ENCODE measurements around the gene RAB22A. TPM values are rescaled to one million over a fixed set of nuclear protein-coding genes. Genes with fewer than 3 reads are reported as not detected.
A peak's percentile ranks its signal among the peaks of the same experiment; 100 is the strongest.

The RAB22A gene
- total RNA-seq, 1 donor from 2014 or later = 17.4 TPM

DNA sequence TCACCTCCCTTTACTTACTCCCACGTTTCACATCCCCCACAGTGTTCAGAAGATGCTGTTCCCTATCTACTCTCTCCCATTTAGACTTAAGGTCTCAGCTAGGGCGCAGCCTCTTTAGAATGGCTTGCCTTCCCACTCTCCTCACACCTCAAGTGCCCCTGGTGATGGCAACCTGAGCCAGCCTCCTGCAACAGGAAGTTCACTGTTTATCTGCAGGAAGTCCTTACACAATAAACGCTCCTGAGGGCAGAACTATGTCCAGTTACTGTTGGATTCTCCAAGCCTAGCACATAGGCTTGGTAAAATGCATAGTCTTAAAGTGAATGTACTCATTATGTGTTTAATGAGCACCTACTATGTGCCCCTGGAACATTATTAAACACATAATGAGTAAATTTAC lies 21.9 kb upstream of the RAB22A start:
- Mint-ChIP-seq H3K4me1 (peaks cover 15% of the 10 kb centered on the region), H3K27ac (peak overlapping the region; percentile 29)
- intact Hi-C loops (cut with micrococcal nuclease) = no loop called here

DNA sequence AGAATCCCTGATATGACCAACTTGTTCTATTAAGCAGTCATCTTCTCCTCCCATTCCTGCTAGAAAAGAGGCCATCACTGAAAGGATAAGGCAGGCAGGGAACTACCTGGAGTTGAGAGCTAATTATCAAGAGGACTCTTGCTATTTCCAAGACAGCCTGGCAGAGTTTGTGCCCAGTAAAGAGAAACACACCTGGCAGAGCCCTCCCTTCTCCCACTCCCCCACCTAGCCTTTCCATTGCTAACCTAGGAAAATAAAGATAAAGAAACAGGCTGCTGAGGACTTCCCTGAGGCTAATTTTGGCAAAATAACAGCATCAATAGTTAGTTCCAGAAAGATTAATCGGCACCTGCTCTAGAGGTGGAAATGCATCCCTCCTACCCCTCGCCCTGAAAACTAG lies 20.4 kb upstream of the RAB22A start:
- DNase-seq = no peak
- Mint-ChIP-seq H3K27ac (no peak overlapping the region), H3K4me3 (no peak overlapping the region), H3K9me3 (no peaks in the 10 kb centered on the region), H3K36me3 (ENCODE audit: low read depth) (peaks cover 19% of the 10 kb centered on the region), H3K27me3 (no peaks in the 10 kb centered on the region), H3K4me1 (peaks cover 15% of the 10 kb centered on the region)
- intact Hi-C loops (cut with micrococcal nuclease) = no loop called here

More for the DNA sequence above, 21.9 kb upstream of the RAB22A start:
- Mint-ChIP-seq H3K9me3 (no peaks in the 10 kb centered on the region), H3K27me3 (no peaks in the 10 kb centered on the region), H3K36me3 (ENCODE audit: low read depth) (peaks cover 20% of the 10 kb centered on the region), H3K4me3 (no peak overlapping the region)
- peak; percentile 40 for DNase-seq

DNA sequence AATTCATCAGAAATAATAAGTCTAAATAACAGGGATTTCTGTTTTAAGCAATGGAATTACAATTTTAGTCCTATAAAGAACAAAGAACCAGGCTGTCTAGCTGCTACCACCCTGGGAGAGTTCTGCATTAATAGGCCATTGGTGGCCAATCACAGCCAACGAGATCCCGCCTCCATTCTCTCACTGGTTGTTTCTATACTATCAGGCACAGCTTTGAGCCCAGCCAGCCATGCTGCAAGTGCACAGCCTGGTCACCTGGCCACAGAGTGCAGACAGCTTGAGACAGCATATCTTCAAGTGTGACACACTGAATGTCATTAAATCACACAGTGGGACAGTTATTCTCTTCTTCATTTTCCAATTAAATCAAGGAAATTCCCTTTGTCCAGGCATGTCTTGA lies 16.1 kb upstream of the RAB22A start:
- no peaks in the 10 kb centered on the region for H3K9me3 Mint-ChIP-seq
- intact Hi-C loops (cut with micrococcal nuclease) = no loop called here
- peaks cover 15% of the 10 kb centered on the region for H3K4me1 Mint-ChIP-seq
- H3K27me3 Mint-ChIP-seq = no peaks in the 10 kb centered on the region
- DNase-seq = peak; percentile 51
- H3K27ac Mint-ChIP-seq = no peak overlapping the region
- H3K4me3 Mint-ChIP-seq = no peak overlapping the region
- H3K36me3 Mint-ChIP-seq (ENCODE audit: low read depth) = peaks cover 8% of the 10 kb centered on the region

DNA sequence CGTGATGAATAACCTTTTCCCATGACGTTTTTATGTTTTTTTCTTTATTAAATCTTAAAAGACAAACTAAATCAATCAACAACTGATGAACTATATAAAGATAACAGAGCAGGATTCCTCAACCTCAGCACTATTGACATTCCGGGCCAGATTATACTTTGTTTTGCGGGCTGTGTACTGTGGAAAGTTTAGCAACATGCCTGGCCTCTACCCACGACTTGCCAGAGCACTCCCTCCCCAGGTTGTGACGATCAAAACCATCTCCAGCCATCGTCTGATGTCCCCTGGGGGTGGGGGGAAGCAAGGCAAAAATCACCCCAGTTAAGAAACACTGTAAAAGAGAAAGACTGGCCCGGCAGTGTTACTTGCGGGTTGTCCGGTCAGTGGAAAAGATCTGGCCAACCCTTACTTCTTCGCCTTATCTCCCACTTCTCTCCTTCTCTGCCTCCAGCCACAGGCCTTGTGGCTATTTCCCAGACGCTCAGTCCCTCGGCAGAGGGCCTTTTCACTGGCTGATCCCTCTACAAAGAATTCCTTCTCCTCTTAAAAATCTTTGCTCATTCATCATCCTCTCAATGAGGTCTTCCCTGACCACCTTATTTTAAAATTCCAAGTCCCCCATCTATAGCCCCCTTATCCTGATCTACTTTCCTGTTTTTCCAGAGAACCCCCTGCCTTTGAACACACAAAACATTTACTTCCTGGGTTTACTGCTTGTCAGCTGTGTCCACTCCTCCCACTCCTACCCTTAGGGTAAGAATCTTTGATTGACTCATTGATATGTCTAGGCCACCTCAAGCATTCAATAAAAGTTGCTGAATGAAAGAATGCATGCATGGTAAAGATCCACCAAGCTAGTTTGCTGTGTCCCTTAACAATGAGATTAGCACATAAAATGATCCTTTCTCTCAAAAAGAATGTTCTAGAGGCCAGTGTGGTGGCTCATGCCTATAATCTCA lies 14.7 kb upstream of the RAB22A start:
- Mint-ChIP-seq H3K27ac (no peak overlapping the region), H3K36me3 (ENCODE audit: low read depth) (peaks cover 8% of the 10 kb centered on the region), H3K27me3 (no peaks in the 10 kb centered on the region), H3K9me3 (no peaks in the 10 kb centered on the region), H3K4me3 (no peak overlapping the region), H3K4me1 (peaks cover 15% of the 10 kb centered on the region)
- peak; percentile 34 for DNase-seq
- intact Hi-C loops (cut with micrococcal nuclease) = no loop called here

DNA sequence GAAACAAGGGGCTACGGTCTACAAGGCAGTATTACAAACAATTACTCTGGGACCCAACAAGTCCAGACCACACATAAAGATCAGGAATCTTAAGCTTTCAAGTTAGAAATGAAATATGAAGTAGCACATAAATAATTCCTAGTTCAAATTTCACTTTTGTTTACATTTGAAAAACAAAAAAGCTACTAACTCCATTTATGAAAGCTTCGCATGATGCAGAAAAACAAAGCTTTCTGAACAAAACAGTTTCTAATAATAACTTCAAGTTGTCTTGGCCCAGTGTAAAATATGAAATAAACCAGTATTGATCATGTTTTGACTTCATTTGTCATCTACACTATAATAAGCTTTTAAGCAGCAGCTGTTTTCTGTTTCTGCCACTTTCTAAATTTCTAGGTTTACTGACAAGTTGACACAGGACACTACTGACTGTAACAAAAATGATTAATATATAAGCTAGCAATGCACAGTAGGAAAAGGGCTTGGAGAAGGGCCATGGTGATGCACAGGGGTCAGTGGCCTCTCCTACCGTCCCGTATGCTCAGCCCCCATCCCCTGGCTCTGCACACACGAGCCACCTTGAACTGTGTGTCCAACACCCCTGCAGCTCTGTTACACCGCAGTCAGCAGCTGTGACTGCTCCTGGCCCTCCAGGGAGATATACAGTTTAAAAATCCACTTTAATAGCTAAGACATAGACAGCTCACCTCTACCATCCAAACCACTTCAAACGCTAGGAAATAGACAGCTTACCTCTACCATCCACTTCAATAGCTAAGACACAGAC lies 13.3 kb upstream of the RAB22A start:
- intact Hi-C loops (cut with micrococcal nuclease) = no loop called here
- H3K4me1 Mint-ChIP-seq = peaks cover 15% of the 10 kb centered on the region
- H3K27me3 Mint-ChIP-seq = no peaks in the 10 kb centered on the region
- H3K9me3 Mint-ChIP-seq = no peaks in the 10 kb centered on the region
- DNase-seq = peak; percentile 44
- peaks cover 15% of the 10 kb centered on the region for H3K36me3 Mint-ChIP-seq (ENCODE audit: low read depth)
- no peak overlapping the region for H3K4me3 Mint-ChIP-seq
- no peak overlapping the region for H3K27ac Mint-ChIP-seq

DNA sequence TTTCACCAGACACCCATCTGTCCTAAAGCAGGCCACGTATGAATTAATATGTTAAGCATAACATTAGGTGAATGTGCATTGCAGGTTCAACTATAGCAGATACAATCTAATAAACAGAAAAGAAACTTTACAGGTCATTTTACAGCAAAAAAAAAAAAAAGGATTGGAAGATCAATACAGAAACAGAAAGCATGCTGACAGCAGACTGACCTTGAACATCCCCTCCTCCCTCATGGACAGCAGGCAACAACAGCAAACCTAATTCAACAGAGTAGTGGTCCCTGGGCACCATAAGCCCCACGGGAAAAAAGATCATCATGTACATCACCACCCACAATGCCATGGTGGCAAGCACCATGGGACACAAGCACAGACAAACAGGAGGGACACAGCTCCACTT lies 12.1 kb upstream of the RAB22A start:
- Mint-ChIP-seq H3K9me3 (no peaks in the 10 kb centered on the region), H3K4me1 (peaks cover 15% of the 10 kb centered on the region), H3K27ac (peak overlapping the region; percentile 46), H3K27me3 (no peaks in the 10 kb centered on the region), H3K36me3 (ENCODE audit: low read depth) (peaks cover 20% of the 10 kb centered on the region), H3K4me3 (no peak overlapping the region)
- DNase-seq = peak; percentile 52
- intact Hi-C loops (cut with micrococcal nuclease) = no loop called here

DNA sequence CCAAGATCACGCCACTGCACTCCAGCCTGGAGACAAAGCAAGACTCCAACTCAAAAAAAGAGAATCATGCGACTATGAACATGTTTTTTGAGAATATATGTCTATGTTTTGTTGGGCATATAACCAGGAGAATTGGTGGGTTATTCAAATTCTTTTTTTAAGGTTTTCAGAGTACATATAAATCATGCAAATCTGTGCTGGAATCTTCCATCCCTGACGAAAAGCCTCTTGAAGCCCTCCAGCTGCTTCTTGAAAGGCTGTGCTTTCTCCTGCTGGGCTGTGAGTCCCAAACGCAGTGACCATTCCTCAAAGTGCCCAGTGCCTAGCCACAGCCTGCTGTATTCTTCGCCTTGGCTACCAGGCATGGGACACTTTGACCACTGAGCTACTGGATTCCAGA lies 9.2 kb upstream of the RAB22A start:
- H3K4me3 Mint-ChIP-seq = no peak overlapping the region
- no peaks in the 10 kb centered on the region for H3K27me3 Mint-ChIP-seq
- H3K9me3 Mint-ChIP-seq = peaks cover 4% of the 10 kb centered on the region
- peaks cover 30% of the 10 kb centered on the region for H3K36me3 Mint-ChIP-seq (ENCODE audit: low read depth)
- H3K4me1 Mint-ChIP-seq = peaks cover 27% of the 10 kb centered on the region
- H3K27ac Mint-ChIP-seq = no peak overlapping the region
- DNase-seq = no peak
- intact Hi-C loops (cut with micrococcal nuclease) = no loop called here

DNA sequence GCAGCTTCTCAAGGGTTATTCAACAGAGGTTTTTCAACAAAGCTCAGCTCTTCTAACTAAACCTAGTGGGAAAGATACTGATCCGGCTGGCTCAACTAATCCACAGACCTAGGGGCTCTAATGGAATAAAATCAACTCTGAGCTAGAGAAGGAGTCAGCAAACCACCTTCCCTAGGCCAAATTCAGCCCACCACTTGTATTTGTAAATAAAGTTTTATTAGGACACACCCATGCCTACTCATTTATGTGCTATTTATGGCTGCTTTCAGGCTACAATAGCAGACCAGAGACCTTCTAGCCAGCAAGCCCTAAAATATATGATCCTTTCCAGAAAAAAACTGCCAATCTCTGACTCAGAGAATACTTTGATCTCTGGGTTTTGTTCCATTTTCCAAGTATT lies 6.0 kb upstream of the RAB22A start:
- intact Hi-C loops (cut with micrococcal nuclease) = no loop called here
- Mint-ChIP-seq H3K9me3 (peaks cover 4% of the 10 kb centered on the region), H3K36me3 (ENCODE audit: low read depth) (peaks cover 31% of the 10 kb centered on the region), H3K4me3 (no peak overlapping the region), H3K4me1 (peaks cover 37% of the 10 kb centered on the region), H3K27me3 (no peaks in the 10 kb centered on the region), H3K27ac (no peak overlapping the region)
- peak; percentile 48 for DNase-seq

DNA sequence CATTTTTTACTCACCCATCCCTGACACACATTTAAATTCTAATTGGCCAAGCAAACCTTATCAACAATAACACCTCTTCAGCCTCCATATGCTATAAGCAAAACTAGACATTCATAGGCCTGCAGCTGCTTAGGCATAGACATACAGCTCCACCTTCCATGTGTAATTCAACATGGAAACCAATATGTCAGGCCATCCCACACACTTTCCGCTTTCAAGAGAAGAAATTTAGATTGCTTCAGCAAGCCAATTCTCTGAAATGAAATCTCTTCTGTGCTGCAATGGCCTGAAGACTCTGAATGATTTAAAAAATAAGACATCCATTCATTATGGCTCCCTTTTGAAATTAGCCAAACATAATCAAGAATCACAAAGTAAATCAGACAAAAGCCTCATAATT lies 4.5 kb upstream of the RAB22A start:
- peaks cover 4% of the 10 kb centered on the region for H3K9me3 Mint-ChIP-seq
- no peaks in the 10 kb centered on the region for H3K27me3 Mint-ChIP-seq
- H3K4me3 Mint-ChIP-seq = peak overlapping the region; percentile 2
- peak overlapping the region; percentile 94 for H3K27ac Mint-ChIP-seq
- H3K4me1 Mint-ChIP-seq = peaks cover 37% of the 10 kb centered on the region
- DNase-seq = no peak
- intact Hi-C loops (cut with micrococcal nuclease) = loop anchor here (5.0 kb wide), 2 partner anchors 53 to 587 kb away; no protein-coding TSS in a partner anchor
- peaks cover 31% of the 10 kb centered on the region for H3K36me3 Mint-ChIP-seq (ENCODE audit: low read depth)

DNA sequence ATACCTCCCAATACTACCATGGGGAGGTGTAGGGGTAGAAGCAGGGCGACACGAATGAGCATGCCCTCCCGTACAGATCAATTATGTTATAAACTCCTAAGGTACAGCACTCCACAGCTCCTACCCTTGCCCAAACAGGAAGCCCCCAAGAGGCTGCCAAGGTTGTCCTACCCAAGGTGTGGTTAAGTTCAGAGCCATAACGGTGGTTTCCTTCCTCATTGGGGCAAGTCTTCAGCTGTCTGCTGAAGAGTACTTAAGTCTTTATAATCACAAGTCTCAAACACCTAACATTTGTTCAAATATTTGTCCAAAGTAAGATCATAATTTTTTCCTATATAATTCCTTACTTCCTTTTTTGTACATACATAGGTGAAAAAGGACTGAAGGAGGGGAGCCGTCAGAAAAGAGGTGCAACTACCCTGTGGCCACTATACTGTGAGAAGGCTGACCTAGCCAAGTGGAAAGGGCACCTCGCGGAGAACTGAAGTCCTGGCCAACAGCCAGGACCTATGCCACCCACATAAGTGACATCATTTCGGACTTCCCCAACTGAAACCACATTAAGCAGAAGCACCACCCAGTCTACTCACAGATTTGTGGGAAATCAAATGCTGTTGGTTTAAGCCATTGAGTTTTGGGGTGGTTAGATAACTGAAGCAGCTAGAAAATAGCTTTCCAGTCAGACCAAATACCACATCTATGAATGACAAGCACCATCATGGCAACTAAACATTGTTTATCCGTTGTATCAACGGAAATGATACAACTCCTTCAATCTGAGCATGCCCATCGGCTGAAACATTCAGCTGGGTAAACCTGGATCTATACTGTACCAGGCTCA lies 2.9 kb upstream of the RAB22A start:
- Mint-ChIP-seq H3K27ac (peak overlapping the region; percentile 94), H3K27me3 (no peaks in the 10 kb centered on the region), H3K4me1 (peaks cover 44% of the 10 kb centered on the region), H3K4me3 (peak overlapping the region; percentile 85), H3K9me3 (peaks cover 4% of the 10 kb centered on the region), H3K36me3 (ENCODE audit: low read depth) (peaks cover 27% of the 10 kb centered on the region)
- peak; percentile 92 for DNase-seq
- intact Hi-C loops (cut with micrococcal nuclease) = loop anchor here (1.0 to 5.0 kb wide), 4 partner anchors 34 to 586 kb away; no protein-coding TSS in a partner anchor

DNA sequence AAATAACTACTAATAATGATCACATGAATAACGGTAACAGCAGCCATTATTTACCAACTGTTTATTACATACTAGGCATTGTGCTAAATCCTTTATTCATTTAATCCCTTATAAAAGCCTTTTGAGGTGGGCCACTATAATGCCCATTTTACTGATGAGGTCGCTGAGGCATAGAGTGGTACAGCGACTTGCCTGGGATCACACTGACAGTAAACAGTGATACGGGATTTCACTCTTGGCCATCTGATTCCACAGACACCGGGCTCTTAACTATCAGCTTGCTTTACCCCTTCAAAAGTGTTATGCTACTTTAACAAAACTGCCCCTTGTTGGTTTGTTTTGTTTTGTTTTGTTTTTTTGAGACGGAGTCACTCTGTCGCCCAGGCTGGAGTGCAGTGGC lies 2.2 kb upstream of the RAB22A start:
- DNase-seq = no peak
- Mint-ChIP-seq H3K27me3 (no peaks in the 10 kb centered on the region), H3K27ac (peak overlapping the region; percentile 94), H3K9me3 (peaks cover 4% of the 10 kb centered on the region), H3K4me3 (peak overlapping the region; percentile 85), H3K4me1 (peaks cover 48% of the 10 kb centered on the region), H3K36me3 (ENCODE audit: low read depth) (peaks cover 28% of the 10 kb centered on the region)
- intact Hi-C loops (cut with micrococcal nuclease) = loop anchor here (5.0 kb wide), 2 partner anchors 55 to 585 kb away; no protein-coding TSS in a partner anchor

DNA sequence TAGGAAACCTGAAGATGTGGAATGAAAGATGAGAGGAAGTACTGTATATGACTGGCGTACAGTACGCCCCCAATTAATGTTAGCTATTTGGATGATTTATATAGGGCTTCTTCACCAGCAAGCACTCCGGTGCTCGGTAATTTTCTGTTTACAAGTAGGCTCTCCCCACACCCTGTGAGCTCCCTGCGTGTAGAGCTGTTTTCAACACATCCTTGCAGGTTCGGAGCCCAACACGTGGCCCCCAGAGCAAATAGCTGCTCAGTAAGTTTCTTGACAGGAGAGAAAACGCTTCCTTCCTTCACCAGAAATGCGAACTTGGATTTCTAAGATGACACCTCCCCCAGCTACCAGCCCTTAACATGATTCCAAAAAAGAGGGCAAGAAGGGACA lies 1.2 kb upstream of the RAB22A start:
- intact Hi-C loops (cut with micrococcal nuclease) = loop anchor here (5.0 kb wide), 2 partner anchors 56 to 584 kb away; no protein-coding TSS in a partner anchor
- no peaks in the 10 kb centered on the region for H3K27me3 Mint-ChIP-seq
- peak; percentile 71 for DNase-seq
- H3K4me3 Mint-ChIP-seq = peak overlapping the region; percentile 85
- peaks cover 31% of the 10 kb centered on the region for H3K36me3 Mint-ChIP-seq (ENCODE audit: low read depth)
- H3K9me3 Mint-ChIP-seq = peaks cover 4% of the 10 kb centered on the region
- H3K27ac Mint-ChIP-seq = peak overlapping the region; percentile 94
- H3K4me1 Mint-ChIP-seq = peaks cover 52% of the 10 kb centered on the region

Data from activated CD4-positive, alpha-beta T cell treated with anti-CD3 and anti-CD28 coated beads, Interleukin-2, amount 10 ng/mL, durations not matched to agents 24 days and 14 days (primary cell).